H9 (cell line): ENCODE results near the gene TMEM26. TPM values are rescaled to one million over a fixed set of nuclear protein-coding genes. Genes with fewer than 3 reads are reported as not detected.

ENCODE experiments used
- DNase-seq: peaks from one replicate; pipeline ENCODE4 v3.0.0-alpha.2; 2017
- H2AFZ ChIP-seq: one replicate; pipeline ENCODE4 v1.6.1; 2013; ENCODE audit warnings: mild to moderate bottlenecking, low read length, control low read depth, moderate library complexity
- H2AK5ac ChIP-seq: 2 replicates; pipeline ENCODE4 v1.6.1; 2013; ENCODE audit warnings: low read length, control low read depth, mixed read lengths; ENCODE audit not compliant: insufficient read length
- H2BK120ac ChIP-seq: one replicate; pipeline ENCODE4 v1.6.1; 2013; ENCODE audit warnings: low read depth, mild to moderate bottlenecking, low read length, control low read depth, inconsistent platforms; ENCODE audit not compliant: poor library complexity, severe bottlenecking
- H2BK12ac ChIP-seq: 2 replicates; pipeline ENCODE4 v1.6.1; 2013; ENCODE audit warnings: low read length, control low read depth, mixed read lengths, low read depth; ENCODE audit not compliant: insufficient read length
- H2BK15ac ChIP-seq: 2 replicates; pipeline ENCODE4 v1.6.1; 2013; ENCODE audit warnings: low read depth, low read length, control low read depth
- H2BK20ac ChIP-seq: one replicate; pipeline ENCODE4 v1.6.1; 2013; ENCODE audit warnings: low read depth, mild to moderate bottlenecking, low read length, control low read depth, inconsistent platforms; ENCODE audit not compliant: poor library complexity, severe bottlenecking
- H2BK5ac ChIP-seq: 2 replicates; pipeline ENCODE4 v1.6.1; 2013; ENCODE audit warnings: low read length, control low read depth, mixed read lengths; ENCODE audit not compliant: insufficient read length
- H3K14ac ChIP-seq: 2 replicates; pipeline ENCODE4 v1.6.1; 2013; ENCODE audit warnings: low read length, control low read depth; ENCODE audit not compliant: insufficient read depth
- H3K18ac ChIP-seq: 2 replicates; pipeline ENCODE4 v1.6.1; 2013; ENCODE audit warnings: low read depth, mild to moderate bottlenecking, mixed read lengths, low read length, control low read depth; ENCODE audit not compliant: insufficient read length
- H3K23ac ChIP-seq: 2 replicates; pipeline ENCODE4 v1.6.1; 2013; ENCODE audit warnings: low read length, control low read depth, mixed read lengths, low read depth; ENCODE audit not compliant: insufficient read length
- H3K23me2 ChIP-seq: 2 replicates; pipeline ENCODE4 v1.6.1; 2013; ENCODE audit warnings: low read depth, mild to moderate bottlenecking, mixed read lengths, low read length, control low read depth; ENCODE audit not compliant: insufficient read length, poor library complexity, severe bottlenecking
- H3K27ac ChIP-seq: 2 replicates; pipeline ENCODE4 v1.5.1; 2013; ENCODE audit warnings: low read length, control low read depth, mixed read lengths, low read depth; ENCODE audit not compliant: insufficient read length
- H3K27me3 ChIP-seq: 2 replicates; pipeline ENCODE4 v1.6.1; 2013; ENCODE audit warnings: low read length, control low read depth, inconsistent platforms; ENCODE audit not compliant: insufficient read depth
- H3K4ac ChIP-seq: 2 replicates; pipeline ENCODE4 v1.6.1; 2013; ENCODE audit warnings: low read depth, mild to moderate bottlenecking, control low read depth, inconsistent platforms, low read length, moderate library complexity
- H3K4me1 ChIP-seq: 2 replicates; pipeline ENCODE4 v1.6.1; 2013; ENCODE audit warnings: low read length, control low read depth, inconsistent platforms; ENCODE audit not compliant: insufficient read depth
- H3K4me2 ChIP-seq: 2 replicates; pipeline ENCODE4 v1.6.1; 2013; ENCODE audit warnings: low read length, control low read depth, mixed read lengths; ENCODE audit not compliant: insufficient read length, insufficient read depth
- H3K56ac ChIP-seq: 2 replicates; pipeline ENCODE4 v1.6.1; 2013; ENCODE audit warnings: low read depth, mild to moderate bottlenecking, mixed read lengths, low read length, control low read depth; ENCODE audit not compliant: insufficient read length
- H3K79me1 ChIP-seq: 2 replicates; pipeline ENCODE4 v1.6.1; 2013; ENCODE audit warnings: low read depth, mild to moderate bottlenecking, moderate library complexity, low read length, control low read depth, inconsistent platforms; ENCODE audit not compliant: insufficient read depth, poor library complexity, severe bottlenecking
- H3K79me2 ChIP-seq: 2 replicates; pipeline ENCODE4 v1.6.1; 2013; ENCODE audit warnings: low read length, control low read depth, inconsistent platforms; ENCODE audit not compliant: insufficient read depth
- H3K9ac ChIP-seq: 2 replicates; pipeline ENCODE4 v1.6.1; 2013; ENCODE audit warnings: low read length, control low read depth, mixed read lengths; ENCODE audit not compliant: insufficient read length; ENCODE audit errors: extremely low read depth
- H3K9me3 ChIP-seq: one replicate; pipeline ENCODE4 v1.6.1; 2013; ENCODE audit warnings: low read depth, low read length, inconsistent platforms; ENCODE audit not compliant: control insufficient read depth
- H3T11ph ChIP-seq: one replicate; pipeline ENCODE4 v1.6.1; 2013; ENCODE audit warnings: mild to moderate bottlenecking, low read length, control low read depth, inconsistent platforms
- H4K20me1 ChIP-seq: one replicate; pipeline ENCODE4 v1.6.1; 2013; ENCODE audit not compliant: control insufficient read depth, insufficient read length, insufficient read depth
- H4K5ac ChIP-seq: 2 replicates; pipeline ENCODE4 v1.6.1; 2013; ENCODE audit warnings: low read depth, mild to moderate bottlenecking, mixed read lengths, low read length, control low read depth; ENCODE audit not compliant: insufficient read length
- H4K8ac ChIP-seq: replicated peaks from 2 replicates; pipeline ENCODE4 v1.6.1; 2013; ENCODE audit warnings: low read length, control low read depth, mixed read lengths, low read depth; ENCODE audit not compliant: insufficient read length
- H4K91ac ChIP-seq: 2 replicates; pipeline ENCODE4 v1.6.1; 2013; ENCODE audit warnings: low read depth, mild to moderate bottlenecking, moderate library complexity, mixed read lengths, low read length, control low read depth; ENCODE audit not compliant: insufficient read length
- H3K27ac Mint-ChIP-seq, 3 experiments: 2 replicates in 2 of 3; 3 replicates in 1 of 3; pipeline ENCODE4 v1.8.0; 2020 to 2021; ENCODE audit warnings: mixed read lengths in 3 of 3, mild to moderate bottlenecking in 1 of 3, moderate library complexity in 1 of 3
- H3K27me3 Mint-ChIP-seq: 2 replicates; pipeline ENCODE4 v1.8.0; 2021; ENCODE audit warnings: low read depth, mild to moderate bottlenecking, moderate library complexity, mixed read lengths
- H3K36me3 Mint-ChIP-seq, 3 experiments: 2 replicates in 2 of 3; 3 replicates in 1 of 3; pipeline ENCODE4 v1.8.0; 2020 to 2021; ENCODE audit warnings: low read depth in 3 of 3, mixed read lengths in 3 of 3; ENCODE audit not compliant: insufficient read depth in 1 of 3
- H3K4me1 Mint-ChIP-seq, 2 experiments: 2 replicates each; pipeline ENCODE4 v1.8.0; 2020; ENCODE audit warnings: mixed read lengths in 2 of 2
- H3K4me3 Mint-ChIP-seq, 2 experiments: 2 replicates in 1 of 2; 3 replicates in 1 of 2; pipeline ENCODE4 v1.8.0; 2020 to 2021; ENCODE audit warnings: mild to moderate bottlenecking in 2 of 2, mixed read lengths in 2 of 2, moderate library complexity in 1 of 2
- H3K9me3 Mint-ChIP-seq, 2 experiments: 2 replicates in 1 of 2; 3 replicates in 1 of 2; pipeline ENCODE4 v1.8.0; 2020; ENCODE audit warnings: mild to moderate bottlenecking in 2 of 2, mixed read lengths in 2 of 2, moderate library complexity in 1 of 2
- WGBS: extraction: QIAGEN DNeasy Blood & Tissue Kit; methylation state at CpG from one replicate; pipeline ENCODE4 v1.1.7; 2013; ENCODE audit warnings: missing lambda C conversion rate, low lambda C conversion rate, mixed read lengths; ENCODE audit not compliant: insufficient read length; ENCODE audit errors: extremely low coverage; 5-methylcytosine and 5-hydroxymethylcytosine counted together
- total RNA-seq: library from RNA; stranded (reverse); gene quantifications from 2 replicates; pipeline ENCODE4 v1.2.1, GENCODE V29; 2021
- TF ChIP-seq, protein P1 (sequence below): fragments of 200-600 bp; sonication (generic); conservative IDR thresholded peaks from 3 replicates; pipeline ENCODE4 v1.8.0; 2021; ENCODE audit warnings: antibody characterized with exemption, mild to moderate bottlenecking

Gene TMEM26
- total RNA-seq, 1 experiment from 2014 or later = 0.15 TPM

- Histone ChIP-seq H3K27me3 (no peaks in the 10 kb centered on the region), H3K27ac (no peak overlapping the region), H3K56ac (no peak overlapping the region), H2BK20ac (no peak overlapping the region), H4K5ac (no peak overlapping the region), H4K91ac (no peak overlapping the region), H3K9ac (no peak overlapping the region), H2AFZ (no peak overlapping the region), H3K14ac (no peak overlapping the region), H2AK5ac (no peak overlapping the region), H4K8ac (no peak overlapping the region), H3T11ph (no peak overlapping the region), H2BK12ac (no peak overlapping the region), H3K9me3 (no peaks in the 10 kb centered on the region), H3K79me1 (no peaks in the 10 kb centered on the region), H3K4me1 (no peaks in the 10 kb centered on the region), H3K4ac (no peak overlapping the region), H2BK15ac (no peak overlapping the region), H3K23ac (no peak overlapping the region), H3K4me2 (no peak overlapping the region), H4K20me1 (no peaks in the 10 kb centered on the region), H2BK5ac (no peak overlapping the region), H3K18ac (no peak overlapping the region), H2BK120ac (no peak overlapping the region), H3K79me2 (no peaks in the 10 kb centered on the region), H3K23me2 (no peaks in the 10 kb centered on the region)
- H3K27me3 Mint-ChIP-seq = no peaks in the 10 kb centered on the region
- no CpG with 5 or more reads among the region's 4 CpGs for WGBS
- DNase-seq = no peak
- H3K9me3 Mint-ChIP-seq = peaks cover 2 to 3% of the 10 kb centered on the region in 2 experiments; a peak in 1 of 5 replicates
- no peaks in the 10 kb centered on the region; a peak in 1 of 7 replicates for H3K36me3 Mint-ChIP-seq
- no peak overlapping the region for H3K4me3 Mint-ChIP-seq
- TF ChIP-seq, protein P1, sequence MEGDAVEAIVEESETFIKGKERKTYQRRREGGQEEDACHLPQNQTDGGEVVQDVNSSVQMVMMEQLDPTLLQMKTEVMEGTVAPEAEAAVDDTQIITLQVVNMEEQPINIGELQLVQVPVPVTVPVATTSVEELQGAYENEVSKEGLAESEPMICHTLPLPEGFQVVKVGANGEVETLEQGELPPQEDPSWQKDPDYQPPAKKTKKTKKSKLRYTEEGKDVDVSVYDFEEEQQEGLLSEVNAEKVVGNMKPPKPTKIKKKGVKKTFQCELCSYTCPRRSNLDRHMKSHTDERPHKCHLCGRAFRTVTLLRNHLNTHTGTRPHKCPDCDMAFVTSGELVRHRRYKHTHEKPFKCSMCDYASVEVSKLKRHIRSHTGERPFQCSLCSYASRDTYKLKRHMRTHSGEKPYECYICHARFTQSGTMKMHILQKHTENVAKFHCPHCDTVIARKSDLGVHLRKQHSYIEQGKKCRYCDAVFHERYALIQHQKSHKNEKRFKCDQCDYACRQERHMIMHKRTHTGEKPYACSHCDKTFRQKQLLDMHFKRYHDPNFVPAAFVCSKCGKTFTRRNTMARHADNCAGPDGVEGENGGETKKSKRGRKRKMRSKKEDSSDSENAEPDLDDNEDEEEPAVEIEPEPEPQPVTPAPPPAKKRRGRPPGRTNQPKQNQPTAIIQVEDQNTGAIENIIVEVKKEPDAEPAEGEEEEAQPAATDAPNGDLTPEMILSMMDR = no peak
- no peaks in the 10 kb centered on the region for H3K4me1 Mint-ChIP-seq
- no peak overlapping the region for H3K27ac Mint-ChIP-seq
These were observed 62.3 kb downstream of the TMEM26 start for GRCh38 chr10:61390851-61391250.
